Keratinocyte (primary cell): Measurements from ENCODE around the gene C10orf53. TPM values are rescaled to one million over a fixed set of nuclear protein-coding genes. Genes with fewer than 3 reads are reported as not detected.

ENCODE experiments used
- DNase-seq: peaks from one replicate; pipeline ENCODE4 v3.0.0-alpha.2; 2011; ENCODE audit warnings: low read depth, missing footprints, low spot score
- FAIRE-seq: peaks from 2 replicates; lab custom pipeline; 2011; peaks lifted over from hg19 to GRCh38; lab: Jason Lieb, UNC
- H2AFZ ChIP-seq: 2 replicates; pipeline ENCODE4 v1.6.0; 2012; ENCODE audit warnings: low read length, control low read depth, inconsistent platforms; ENCODE audit not compliant: control insufficient read depth
- H3K27ac ChIP-seq: 2 replicates; pipeline ENCODE4 v1.5.1; 2011; ENCODE audit warnings: low read length; ENCODE audit not compliant: control insufficient read depth, insufficient read depth
- H3K27me3 ChIP-seq: 3 replicates; pipeline ENCODE4 v1.6.0; 2011; ENCODE audit warnings: low read length; ENCODE audit not compliant: control insufficient read depth, insufficient read depth; ENCODE audit errors: extremely low read depth
- H3K36me3 ChIP-seq, 2 experiments: 2 replicates in 1 of 2; 3 replicates in 1 of 2; pipeline ENCODE4 v1.5.1; 2011; ENCODE audit warnings: low read length in 2 of 2, mild to moderate bottlenecking in 1 of 2; ENCODE audit not compliant: control insufficient read depth in 2 of 2, insufficient read depth in 2 of 2; ENCODE audit errors: extremely low read depth in 1 of 2
- H3K4me1 ChIP-seq: 3 replicates; pipeline ENCODE4 v1.5.1; 2011; ENCODE audit warnings: low read length; ENCODE audit not compliant: control insufficient read depth, insufficient read depth; ENCODE audit errors: extremely low read depth
- H3K4me2 ChIP-seq: 3 replicates; pipeline ENCODE4 v1.6.0; 2011; ENCODE audit warnings: low read depth, low read length; ENCODE audit not compliant: control insufficient read depth, insufficient read depth; ENCODE audit errors: extremely low read depth
- H3K4me3 ChIP-seq, 3 experiments: fragments of 200-600 bp in 1 of 3; sonication (generic) in 1 of 3; 2 replicates in 2 of 3; 3 replicates in 1 of 3; pipeline ENCODE4 v1.5.1; 2011 to 2016; ENCODE audit warnings: low read length in 3 of 3, mild to moderate bottlenecking in 3 of 3, control low read depth in 2 of 3, inconsistent platforms in 1 of 3, low read depth in 1 of 3, mixed read lengths in 1 of 3, mixed run types in 1 of 3, moderate library complexity in 1 of 3; ENCODE audit not compliant: control insufficient read depth in 2 of 3, insufficient read depth in 2 of 3; ENCODE audit errors: extremely low read depth in 1 of 3
- H3K79me2 ChIP-seq: 2 replicates; pipeline ENCODE4 v1.6.0; 2012; ENCODE audit warnings: low read length; ENCODE audit not compliant: control insufficient read depth, insufficient read depth
- H3K9ac ChIP-seq: 3 replicates; pipeline ENCODE4 v1.6.0; 2011; ENCODE audit warnings: low read length; ENCODE audit not compliant: control insufficient read depth, insufficient read depth; ENCODE audit errors: extremely low read depth
- H3K9me1 ChIP-seq: 3 replicates; pipeline ENCODE4 v1.6.0; 2011; ENCODE audit warnings: low read length; ENCODE audit not compliant: control insufficient read depth, insufficient read depth; ENCODE audit errors: extremely low read depth
- H3K9me3 ChIP-seq: 2 replicates; pipeline ENCODE4 v1.5.1; 2012; ENCODE audit warnings: low read depth, low read length; ENCODE audit not compliant: control insufficient read depth
- H4K20me1 ChIP-seq: 3 replicates; pipeline ENCODE4 v1.6.0; 2011; ENCODE audit warnings: low read length; ENCODE audit not compliant: control insufficient read depth, insufficient read depth; ENCODE audit errors: extremely low read depth
- EZH2 ChIP-seq: IDR thresholded peaks from one replicate; pipeline ENCODE4 v1.6.1; 2012; ENCODE audit warnings: inconsistent platforms, mild to moderate bottlenecking, low read length, moderate library complexity
- dilution Hi-C: fragments of 300-500 bp; cut with MboI; formaldehyde crosslinking; loops from one replicate; pipeline ENCODE4 v1.7.0; 2020; ENCODE audit warnings: low sequenced_read_pairs; ENCODE audit not compliant: extremely low pct_ligation_motif_present
- polyA plus RNA-seq, 5 experiments: library from polyadenylated mRNA; depleted of rRNA in 3 of 5; stranded (reverse) in 3 of 5; stranded (forward) in 1 of 5; unstranded in 1 of 5; fragments of >200 nt; gene quantifications; 1 replicate in 1 of 5; 2 replicates in 3 of 5; 3 replicates in 1 of 5; pipeline versions ENCODE4 v1.2.1 to v1.2.3, GENCODE V29; 2011 to 2012; ENCODE audit warnings: missing spikeins in 2 of 5, low read depth in 1 of 5, low replicate concordance in 1 of 5
- TF ChIP-seq, protein P1 (sequence below), 3 experiments: IDR thresholded peaks in 1 of 3; conservative IDR thresholded peaks in 1 of 3; optimal IDR thresholded peaks in 1 of 3; 2 replicates in 2 of 3; 3 replicates in 1 of 3; pipeline versions ENCODE3 to v1.5.1; 2011; ENCODE audit warnings: low read length in 3 of 3, mild to moderate bottlenecking in 3 of 3, moderate library complexity in 2 of 3, control low read depth in 1 of 3, inconsistent platforms in 1 of 3; ENCODE audit not compliant: insufficient read depth in 2 of 3; ENCODE audit errors: extremely low read depth in 1 of 3

Gene C10orf53
- polyA plus RNA-seq, 1 donor (not counting 4 experiments of a cell fraction or from before 2014, with no cell fraction given), result not detected

DNA sequence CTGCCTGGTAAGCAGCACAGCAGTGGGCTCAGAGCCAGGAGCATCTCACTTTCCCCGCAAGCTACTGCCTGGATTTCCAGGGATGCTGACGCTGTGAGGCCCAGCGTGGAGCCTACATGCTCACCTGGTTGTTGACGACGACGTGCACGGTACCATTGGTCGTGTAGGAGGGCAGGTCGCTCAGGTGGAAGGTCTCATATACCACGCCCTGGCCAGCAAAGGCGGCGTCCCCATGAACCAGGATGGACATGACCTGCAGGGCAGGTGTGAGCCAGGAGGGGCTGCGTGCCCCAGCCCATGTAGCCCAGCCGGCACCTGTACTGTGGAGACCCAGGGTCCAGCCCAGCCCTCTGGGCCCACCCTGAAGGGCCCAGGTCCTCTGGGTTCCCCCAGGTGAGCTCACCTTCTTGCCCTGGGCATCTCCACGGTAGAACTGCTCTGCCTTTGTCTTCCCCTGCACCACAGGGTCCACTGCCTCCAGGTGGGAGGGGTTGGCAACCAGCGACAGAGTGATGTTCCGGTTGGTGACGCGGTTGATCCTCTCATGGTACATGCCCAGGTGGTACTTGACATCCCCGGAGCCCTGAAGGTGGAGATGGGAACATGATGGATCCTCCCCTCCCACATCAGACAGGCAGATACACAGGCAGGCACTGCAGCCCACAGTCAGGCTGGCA is 67.3 kb downstream of the C10orf53 start:
- Histone ChIP-seq H2AFZ (no peak overlapping the region), H3K79me2 (no peaks in the 10 kb centered on the region), H3K4me2 (no peak overlapping the region), H3K4me1 (no peaks in the 10 kb centered on the region), H4K20me1 (no peaks in the 10 kb centered on the region), H3K9me1 (no peaks in the 10 kb centered on the region), H3K36me3 (no peaks in the 10 kb centered on the region), H3K27me3 (no peaks in the 10 kb centered on the region), H3K4me3 (no peak overlapping the region), H3K9ac (no peak overlapping the region), H3K9me3 (no peaks in the 10 kb centered on the region), H3K27ac (no peak overlapping the region)
- dilution Hi-C loops, result no loop called here
- TF ChIP-seq, protein P1, sequence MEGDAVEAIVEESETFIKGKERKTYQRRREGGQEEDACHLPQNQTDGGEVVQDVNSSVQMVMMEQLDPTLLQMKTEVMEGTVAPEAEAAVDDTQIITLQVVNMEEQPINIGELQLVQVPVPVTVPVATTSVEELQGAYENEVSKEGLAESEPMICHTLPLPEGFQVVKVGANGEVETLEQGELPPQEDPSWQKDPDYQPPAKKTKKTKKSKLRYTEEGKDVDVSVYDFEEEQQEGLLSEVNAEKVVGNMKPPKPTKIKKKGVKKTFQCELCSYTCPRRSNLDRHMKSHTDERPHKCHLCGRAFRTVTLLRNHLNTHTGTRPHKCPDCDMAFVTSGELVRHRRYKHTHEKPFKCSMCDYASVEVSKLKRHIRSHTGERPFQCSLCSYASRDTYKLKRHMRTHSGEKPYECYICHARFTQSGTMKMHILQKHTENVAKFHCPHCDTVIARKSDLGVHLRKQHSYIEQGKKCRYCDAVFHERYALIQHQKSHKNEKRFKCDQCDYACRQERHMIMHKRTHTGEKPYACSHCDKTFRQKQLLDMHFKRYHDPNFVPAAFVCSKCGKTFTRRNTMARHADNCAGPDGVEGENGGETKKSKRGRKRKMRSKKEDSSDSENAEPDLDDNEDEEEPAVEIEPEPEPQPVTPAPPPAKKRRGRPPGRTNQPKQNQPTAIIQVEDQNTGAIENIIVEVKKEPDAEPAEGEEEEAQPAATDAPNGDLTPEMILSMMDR (optimal IDR thresholded peaks at IDR 0.05 in 1 of 3, IDR thresholded peaks at IDR 0.05 in 1 of 3, conservative IDR thresholded peaks at IDR 0.05 in 1 of 3; ENCODE audit: extremely low read depth in 1 of 3, insufficient read depth in 2 of 3, low read length in 3 of 3), result no peak
- no peak for TF ChIP-seq EZH2
- DNase-seq, result no peak
- FAIRE-seq, result no peak

Other genes starting within 250 kb of the C10orf53 start
- gene ERCC6, start 140.5 kb upstream of the C10orf53 start, polyA plus RNA-seq, result 27.3 to 36.8 TPM (median 31.0 TPM) in 3 replicates
- not detected in 3 replicates for gene SLC18A3, start 69.3 kb upstream of the C10orf53 start, polyA plus RNA-seq
- not detected in 3 replicates for gene CHAT, start 65.6 kb upstream of the C10orf53 start, polyA plus RNA-seq
- 0.06 to 0.31 TPM (median 0.09 TPM) in 3 replicates for gene OGDHL, start 82.7 kb downstream of the C10orf53 start, polyA plus RNA-seq